ENCODE results near the gene CERS5.

CERS5 gene

GRCh38 chr12:50188875-50189575 is 21.9 kb upstream of the CERS5 start:
- no peak overlapping the region for H3K27ac ChIP-seq (ENCODE audit: low read depth, low read length, poor library complexity, severe bottlenecking)
- H3K4me2 ChIP-seq (ENCODE audit: low read length), result no peak overlapping the region
- no peaks in the 10 kb centered on the region for H4K20me1 ChIP-seq (ENCODE audit: insufficient read depth, low read length)
- no peak overlapping the region for H3K4me3 ChIP-seq (ENCODE audit: low read depth, low read length, poor library complexity, severe bottlenecking)
- H3K27me3 ChIP-seq (ENCODE audit: insufficient read depth, low read length), result no peaks in the 10 kb centered on the region
- no peak overlapping the region for H2AFZ ChIP-seq (ENCODE audit: low read length)
- H3K4me1 ChIP-seq (ENCODE audit: insufficient read depth, low read length, severe bottlenecking), result no peaks in the 10 kb centered on the region
- TF ChIP-seq CTCF (IDR thresholded peaks at IDR 0.05; ENCODE audit: low read length), result no peak
- no peak for TF ChIP-seq EZH2 (IDR thresholded peaks at IDR 0.05; ENCODE audit: borderline replicate concordance, low read length)
- H3K9me3 ChIP-seq (ENCODE audit: low read length), result no peaks in the 10 kb centered on the region
- H3K9ac ChIP-seq (ENCODE audit: low read length), result no peak overlapping the region
- H3K9me2 ChIP-seq (ENCODE audit: low read depth, low read length), result no peaks in the 10 kb centered on the region
- no peaks in the 10 kb centered on the region for H3K36me3 ChIP-seq (ENCODE audit: insufficient read depth, low read length)
- H3K79me2 ChIP-seq (ENCODE audit: insufficient read depth, low read length), result no peaks in the 10 kb centered on the region
- H3F3A ChIP-seq (ENCODE audit: insufficient read depth, low read length), result no peaks in the 10 kb centered on the region

GRCh38 chr12:50188241-50188781 is 21.1 kb upstream of the CERS5 start:
- Histone ChIP-seq H3K27ac (ENCODE audit: low read depth, low read length, poor library complexity, severe bottlenecking) (no peak overlapping the region), H3K36me3 (ENCODE audit: insufficient read depth, low read length) (no peaks in the 10 kb centered on the region), H4K20me1 (ENCODE audit: insufficient read depth, low read length) (no peaks in the 10 kb centered on the region), H3K9me3 (ENCODE audit: low read length) (no peaks in the 10 kb centered on the region), H3K4me3 (ENCODE audit: low read depth, low read length, poor library complexity, severe bottlenecking) (no peak overlapping the region), H3K79me2 (ENCODE audit: insufficient read depth, low read length) (no peaks in the 10 kb centered on the region), H3K9me2 (ENCODE audit: low read depth, low read length) (no peaks in the 10 kb centered on the region), H3K9ac (ENCODE audit: low read length) (no peak overlapping the region), H2AFZ (ENCODE audit: low read length) (no peak overlapping the region), H3K4me1 (ENCODE audit: insufficient read depth, low read length, severe bottlenecking) (no peaks in the 10 kb centered on the region), H3K4me2 (ENCODE audit: low read length) (no peak overlapping the region), H3F3A (ENCODE audit: insufficient read depth, low read length) (no peaks in the 10 kb centered on the region), H3K27me3 (ENCODE audit: insufficient read depth, low read length) (no peaks in the 10 kb centered on the region)
- TF ChIP-seq EZH2 (IDR thresholded peaks at IDR 0.05; ENCODE audit: borderline replicate concordance, low read length) (no peak), CTCF (IDR thresholded peaks at IDR 0.05; ENCODE audit: low read length) (no peak)

- no peaks in the 10 kb centered on the region for H3K4me1 ChIP-seq (ENCODE audit: insufficient read depth, low read length, severe bottlenecking)
- H4K20me1 ChIP-seq (ENCODE audit: insufficient read depth, low read length), result no peaks in the 10 kb centered on the region
- H3K27ac ChIP-seq (ENCODE audit: low read depth, low read length, poor library complexity, severe bottlenecking), result no peak overlapping the region
- no peaks in the 10 kb centered on the region for H3F3A ChIP-seq (ENCODE audit: insufficient read depth, low read length)
- no peak overlapping the region for H3K9ac ChIP-seq (ENCODE audit: low read length)
- no peaks in the 10 kb centered on the region for H3K36me3 ChIP-seq (ENCODE audit: insufficient read depth, low read length)
- no peak overlapping the region for H2AFZ ChIP-seq (ENCODE audit: low read length)
- no peak for TF ChIP-seq CTCF (IDR thresholded peaks at IDR 0.05; ENCODE audit: low read length)
- no peak for TF ChIP-seq EZH2 (IDR thresholded peaks at IDR 0.05; ENCODE audit: borderline replicate concordance, low read length)
- no peaks in the 10 kb centered on the region for H3K79me2 ChIP-seq (ENCODE audit: insufficient read depth, low read length)
- H3K4me2 ChIP-seq (ENCODE audit: low read length), result no peak overlapping the region
- H3K9me3 ChIP-seq (ENCODE audit: low read length), result no peaks in the 10 kb centered on the region
- no peaks in the 10 kb centered on the region for H3K27me3 ChIP-seq (ENCODE audit: insufficient read depth, low read length)
- H3K4me3 ChIP-seq (ENCODE audit: low read depth, low read length, poor library complexity, severe bottlenecking), result no peak overlapping the region
- no peaks in the 10 kb centered on the region for H3K9me2 ChIP-seq (ENCODE audit: low read depth, low read length)
Measured at GRCh38 chr12:50187084-50187900, 20.1 kb upstream of the CERS5 start.

All from OCI-LY1 (cell line).